Spleen (tissue), 7 donors: ENCODE measurements around the gene CTNNA2.
A peak's percentile ranks its signal among the peaks of the same experiment; 100 is the strongest.

Source experiments
- POLR2AphosphoS5 ChIP-seq, 3 donors: sonication (generic); formaldehyde crosslinking; IDR thresholded peaks; one replicate each; pipeline ENCODE4 v1.5.1; 2017; ENCODE audit warnings: antibody characterized with exemption in 3 of 3
- TF ChIP-seq, protein P1 (sequence below), 11 experiments: fragments of 200-600 bp in 7 of 11; fragments of 450-650 bp in 4 of 11; sonication (generic) in 4 of 11; IDR thresholded peaks in 8 of 11; conservative IDR thresholded peaks in 3 of 11; 1 replicate in 7 of 11; 2 replicates in 4 of 11; pipeline versions ENCODE4 v1.4.0 to v1.8.0; 2016 to 2021; ENCODE audit warnings: antibody characterized with exemption in 11 of 11, inconsistent platforms in 4 of 11, mild to moderate bottlenecking in 1 of 11
- donor health status: DM: no; HTN: no; CAD: no; lungs with moderate emphysema.
- donor health status: DM: no; HTN: no; CAD: no.
- donor health status: DM: no; HTN: no; CAD: no.

DNA sequence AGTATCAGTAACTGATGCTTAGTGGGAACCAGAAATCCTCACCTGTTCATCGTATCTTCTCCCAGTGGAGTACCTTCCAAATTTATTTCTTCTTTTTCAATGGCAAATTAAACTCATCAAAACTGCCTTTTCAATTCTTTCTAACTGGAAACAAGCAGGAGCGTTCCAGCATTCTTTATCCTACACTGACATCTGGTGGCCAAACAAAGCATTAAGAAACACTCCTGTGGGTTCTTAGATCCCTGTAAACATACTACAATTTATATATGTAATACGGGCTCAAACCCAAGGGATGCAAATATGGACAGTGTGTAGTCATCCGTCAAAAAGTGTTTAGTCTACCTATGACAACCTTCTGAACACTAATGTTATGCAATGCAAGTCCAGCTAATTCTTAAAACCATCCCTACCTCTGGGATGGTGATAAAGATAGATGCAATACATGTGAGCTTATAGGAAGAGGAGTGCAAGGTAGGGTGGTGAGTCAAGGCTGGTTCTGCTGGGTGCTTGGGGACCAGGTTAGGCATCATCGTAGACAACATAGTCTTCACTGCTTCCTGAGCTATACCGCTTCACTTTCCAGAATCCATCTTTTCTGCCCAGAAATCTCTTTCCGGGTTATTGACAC lies 375.0 kb downstream of the CTNNA2 start:
- TF ChIP-seq POLR2AphosphoS5 (IDR thresholded peaks at IDR 0.05), result no peak
- TF ChIP-seq, protein P1, sequence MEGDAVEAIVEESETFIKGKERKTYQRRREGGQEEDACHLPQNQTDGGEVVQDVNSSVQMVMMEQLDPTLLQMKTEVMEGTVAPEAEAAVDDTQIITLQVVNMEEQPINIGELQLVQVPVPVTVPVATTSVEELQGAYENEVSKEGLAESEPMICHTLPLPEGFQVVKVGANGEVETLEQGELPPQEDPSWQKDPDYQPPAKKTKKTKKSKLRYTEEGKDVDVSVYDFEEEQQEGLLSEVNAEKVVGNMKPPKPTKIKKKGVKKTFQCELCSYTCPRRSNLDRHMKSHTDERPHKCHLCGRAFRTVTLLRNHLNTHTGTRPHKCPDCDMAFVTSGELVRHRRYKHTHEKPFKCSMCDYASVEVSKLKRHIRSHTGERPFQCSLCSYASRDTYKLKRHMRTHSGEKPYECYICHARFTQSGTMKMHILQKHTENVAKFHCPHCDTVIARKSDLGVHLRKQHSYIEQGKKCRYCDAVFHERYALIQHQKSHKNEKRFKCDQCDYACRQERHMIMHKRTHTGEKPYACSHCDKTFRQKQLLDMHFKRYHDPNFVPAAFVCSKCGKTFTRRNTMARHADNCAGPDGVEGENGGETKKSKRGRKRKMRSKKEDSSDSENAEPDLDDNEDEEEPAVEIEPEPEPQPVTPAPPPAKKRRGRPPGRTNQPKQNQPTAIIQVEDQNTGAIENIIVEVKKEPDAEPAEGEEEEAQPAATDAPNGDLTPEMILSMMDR (IDR thresholded peaks at IDR 0.05 in 8 of 11, conservative IDR thresholded peaks at IDR 0.05 in 3 of 11), result peak in 10 of 11 experiments; percentile 24 to 70 (median 50)
